GM12878 (cell line): ENCODE results near the gene ATG13. TPM values are rescaled to one million over a fixed set of nuclear protein-coding genes. Genes with fewer than 3 reads are reported as not detected.

ENCODE experiments used
- ATAC-seq: fragments of 200-7000 bp; cut with Tn5 transposase; 3 replicates; pipeline ENCODE4 v1.9.1; 2020; ENCODE audit warnings: mild to moderate bottlenecking, moderate library complexity
- BruUV-seq: library from RNA; stranded (reverse); fragments of 400-500 nt; replicated peaks from 2 replicates; lab custom pipeline; 2021; lab: Mats Ljungman, UMichigan
- CTCF ChIA-PET: fragments of 300-600 bp; sonication (Branson Sonifier 250); formaldehyde crosslinking; extraction: SDS; loops from one replicate; lab custom pipeline; 2021; ENCODE audit warnings: inconsistent platforms; lab: Yijun Ruan, JAX
- POLR2A ChIA-PET: fragments of 350-600 bp; formaldehyde crosslinking; extraction: SDS; loops from one replicate; lab custom pipeline; 2021; ENCODE audit warnings: inconsistent platforms; lab: Charles Lee
- RAD21 ChIA-PET: fragments of 300-600 bp; sonication (Branson Sonifier 250); formaldehyde crosslinking; loops from one replicate; lab custom pipeline; 2023; ENCODE audit warnings: antibody characterized with exemption; ENCODE audit not compliant: unreplicated experiment; lab: Charles Lee
- SMC1A ChIA-PET: fragments of 300-600 bp; sonication (Branson Sonifier 250); formaldehyde crosslinking; loops from one replicate; lab custom pipeline; 2023; ENCODE audit not compliant: unreplicated experiment, uncharacterized antibody; lab: Charles Lee
- DNase-seq: peaks from one replicate; pipeline ENCODE4 v3.0.0-alpha.2; 2011; ENCODE audit warnings: low read depth, low spot score
- FAIRE-seq: peaks from 3 replicates; lab custom pipeline; 2011; peaks lifted over from hg19 to GRCh38; lab: Jason Lieb, UNC
- H2AFZ ChIP-seq: 2 replicates; pipeline ENCODE4 v1.6.0; 2011; ENCODE audit warnings: low read depth, low read length, control low read depth; ENCODE audit not compliant: control insufficient read depth
- H3K27ac ChIP-seq: 2 replicates; pipeline ENCODE4 v1.5.1; 2011; ENCODE audit warnings: control low read depth; ENCODE audit not compliant: control insufficient read depth, insufficient read depth
- H3K27me3 ChIP-seq, 2 experiments: replicated peaks in 1 of 2; 2 replicates each; pipeline versions ENCODE4 v1.6.0 to v1.6.1; 2011; ENCODE audit warnings: low read length in 1 of 2; ENCODE audit not compliant: control insufficient read depth in 2 of 2, insufficient read depth in 2 of 2
- H3K36me3 ChIP-seq, 2 experiments: 2 replicates each; pipeline ENCODE4 v1.5.1; 2011; ENCODE audit warnings: low read length in 1 of 2; ENCODE audit not compliant: control insufficient read depth in 2 of 2, insufficient read depth in 2 of 2
- H3K4me1 ChIP-seq: 2 replicates; pipeline ENCODE4 v1.6.1; 2011; ENCODE audit warnings: mild to moderate bottlenecking, low read length, moderate library complexity, mixed read lengths; ENCODE audit not compliant: control insufficient read depth, insufficient read depth
- H3K4me2 ChIP-seq: 2 replicates; pipeline ENCODE4 v1.6.0; 2011; ENCODE audit warnings: control low read depth; ENCODE audit not compliant: control insufficient read depth, insufficient read depth
- H3K4me3 ChIP-seq: fragments of 200-600 bp; sonication (generic); 2 replicates; pipeline ENCODE4 v1.5.1; 2016
- H3K79me2 ChIP-seq: 2 replicates; pipeline ENCODE4 v1.6.0; 2011; ENCODE audit warnings: low read length; ENCODE audit not compliant: control insufficient read depth, insufficient read depth
- H3K9ac ChIP-seq: 2 replicates; pipeline ENCODE4 v1.8.0; 2011; ENCODE audit warnings: low read length, control low read depth, mixed read lengths; ENCODE audit not compliant: control insufficient read depth, insufficient read depth
- H3K9me3 ChIP-seq: replicated peaks from 3 replicates; pipeline ENCODE4 v1.5.1; 2011; ENCODE audit warnings: mild to moderate bottlenecking, low read length; ENCODE audit not compliant: control insufficient read depth, insufficient read depth
- H4K20me1 ChIP-seq: 2 replicates; pipeline ENCODE4 v1.6.0; 2011; ENCODE audit not compliant: control insufficient read depth, insufficient read depth
- HCFC1 ChIP-seq: fragments of 150-350 bp; IDR thresholded peaks from 2 replicates; pipeline ENCODE4 v1.6.1; 2014; ENCODE audit warnings: low read length
- POLR2AphosphoS2 ChIP-seq: IDR thresholded peaks from 2 replicates; pipeline ENCODE4 v1.6.1; 2011; ENCODE audit warnings: low read depth, mild to moderate bottlenecking, low read length, improper control_type of control experiment, moderate library complexity
- SKIL ChIP-seq: fragments of 450-650 bp; IDR thresholded peaks from 2 replicates; pipeline ENCODE4 v1.6.1; 2017; ENCODE audit warnings: mild to moderate bottlenecking, low read depth, inconsistent platforms; ENCODE audit not compliant: poor library complexity, severe bottlenecking
- SMAD5 ChIP-seq: IDR thresholded peaks from 2 replicates; pipeline ENCODE4 v1.6.1; 2016; ENCODE audit warnings: antibody characterized with exemption, low read depth
- SPI1 ChIP-seq: IDR thresholded peaks from 2 replicates; pipeline ENCODE4 v1.6.1; 2011; ENCODE audit warnings: low read depth, mild to moderate bottlenecking, low read length, moderate library complexity, borderline replicate concordance; ENCODE audit not compliant: insufficient read depth
- TBL1XR1 ChIP-seq: IDR thresholded peaks from 2 replicates; pipeline ENCODE4 v1.6.1; 2012; ENCODE audit warnings: low read depth, low read length, improper control_type of control experiment
- WRNIP1 ChIP-seq: IDR thresholded peaks from 2 replicates; pipeline ENCODE4 v1.6.1; 2011; ENCODE audit warnings: low read depth, low read length, improper control_type of control experiment, borderline replicate concordance
- ZBED1 ChIP-seq: IDR thresholded peaks from 2 replicates; pipeline ENCODE4 v1.6.1; 2016; ENCODE audit warnings: borderline replicate concordance
- ZSCAN29 ChIP-seq: fragments of 450-650 bp; IDR thresholded peaks from 2 replicates; pipeline ENCODE4 v1.6.1; 2017; ENCODE audit warnings: mild to moderate bottlenecking, moderate library complexity
- WGBS: methylation state at CpG from one replicate; pipeline ENCODE4 v1.1.6; 2016; ENCODE audit warnings: low lambda C conversion rate; ENCODE audit not compliant: insufficient replicate concordance, insufficient coverage; ENCODE audit errors: missing lambda C conversion rate; 5-methylcytosine and 5-hydroxymethylcytosine counted together
- in situ Hi-C: fragments of 300-500 bp; cut with MboI; formaldehyde crosslinking; loops from 9 replicates; pipeline ENCODE4 v1.14.3; 2018; ENCODE audit warnings: mixed read lengths
- intact Hi-C: fragments of 100-400 bp; cut with micrococcal nuclease; formaldehyde crosslinking; loops from one replicate; pipeline ENCODE4 v1.14.2; 2022; ENCODE audit not compliant: unreplicated experiment
- polyA plus RNA-seq, 11 experiments: library from polyadenylated mRNA; depleted of rRNA in 4 of 11; unstranded in 6 of 11; stranded (reverse) in 5 of 11; fragments of >200 nt; fragmentation: Nextera tagmentation in 4 of 11; fragmentation: Illumina TruSeq in 1 of 11; extraction: Ambion mirVana in 4 of 11; extraction: Trizol in 1 of 11; gene quantifications; 1 replicate in 1 of 11; 2 replicates in 10 of 11; pipeline versions ENCODE4 v1.2.1 to v1.2.3, GENCODE V29; 2011 to 2016; ENCODE audit warnings: inconsistent platforms in 2 of 11, missing spikeins in 2 of 11, low read depth in 1 of 11
- total RNA-seq, 4 experiments: library from RNA; depleted of rRNA in 3 of 4; stranded (reverse); fragments of >200 nt in 3 of 4; fragmentation: Illumina TruSeq in 1 of 4; extraction: Trizol in 1 of 4; gene quantifications; 2 replicates each; pipeline versions ENCODE4 v1.2.1 to v1.2.3, GENCODE V29; 2013 to 2021

The ATG13 gene
- total and polyA plus RNA-seq, 10 of the 15 experiments (the other 5 are each of a cell fraction or from before 2014, with no cell fraction given): 10.9 to 61.6 (median 50.9) TPM

GRCh38 chr11:46678741-46679130 lies 61.4 kb downstream of the ATG13 start:
- FAIRE-seq: no peak
- ChIA-PET SMC1A (no interaction called here), RAD21 (no interaction called here), POLR2A (no interaction called here), CTCF (no interaction called here)
- H4K20me1 ChIP-seq: no peaks in the 10 kb centered on the region
- peaks cover 3 to 25% of the 10 kb centered on the region in 2 experiments; a peak in 3 of 4 replicates for H3K36me3 ChIP-seq
- intact Hi-C loops: no loop called here
- no peaks in the 10 kb centered on the region for H3K27me3 ChIP-seq
- no peaks in the 10 kb centered on the region for H3K4me1 ChIP-seq
- TF ChIP-seq SMAD5 (no peak), ZBED1 (no peak), SKIL (no peak), HCFC1 (no peak), POLR2AphosphoS2 (no peak), WRNIP1 (no peak), ZSCAN29 (no peak), SPI1 (no peak), TBL1XR1 (no peak)
- 77% methylated on average over 9 of the region's 9 CpGs for WGBS
- no TSS peak for BruUV-seq
- ATAC-seq: no peak
- H3K4me3 ChIP-seq: no peak overlapping the region
- H3K79me2 ChIP-seq: no peaks in the 10 kb centered on the region
- H2AFZ ChIP-seq: no peak overlapping the region
- no peaks in the 10 kb centered on the region for H3K9me3 ChIP-seq
- no peak overlapping the region for H3K27ac ChIP-seq
- H3K4me2 ChIP-seq: no peak overlapping the region
- H3K9ac ChIP-seq: no peak overlapping the region
- no peak for DNase-seq
- in situ Hi-C loops: no loop called here
